ENCODE measurements around the gene MEX3C.

DNA sequence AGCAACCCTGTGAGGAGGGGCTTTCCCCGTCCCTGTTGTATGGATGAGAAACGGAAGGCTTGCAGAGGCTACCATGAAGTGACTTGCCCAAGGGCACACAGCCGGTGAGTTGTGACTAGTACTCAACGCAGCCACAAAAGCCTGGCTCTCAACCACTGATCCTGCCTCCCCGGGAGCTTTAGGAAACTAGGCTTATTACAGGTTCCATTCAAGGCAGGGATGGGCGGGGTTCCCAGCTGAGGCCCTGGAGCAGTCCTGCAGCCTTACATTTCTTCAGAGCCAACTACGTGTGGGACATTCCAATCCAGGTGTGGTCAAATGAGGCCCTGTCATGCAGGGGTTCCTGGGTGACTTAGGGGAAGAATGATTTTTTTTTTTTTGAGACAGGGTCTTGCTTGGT is 59.6 kb downstream of the MEX3C start:
- TF ChIP-seq, protein P1, sequence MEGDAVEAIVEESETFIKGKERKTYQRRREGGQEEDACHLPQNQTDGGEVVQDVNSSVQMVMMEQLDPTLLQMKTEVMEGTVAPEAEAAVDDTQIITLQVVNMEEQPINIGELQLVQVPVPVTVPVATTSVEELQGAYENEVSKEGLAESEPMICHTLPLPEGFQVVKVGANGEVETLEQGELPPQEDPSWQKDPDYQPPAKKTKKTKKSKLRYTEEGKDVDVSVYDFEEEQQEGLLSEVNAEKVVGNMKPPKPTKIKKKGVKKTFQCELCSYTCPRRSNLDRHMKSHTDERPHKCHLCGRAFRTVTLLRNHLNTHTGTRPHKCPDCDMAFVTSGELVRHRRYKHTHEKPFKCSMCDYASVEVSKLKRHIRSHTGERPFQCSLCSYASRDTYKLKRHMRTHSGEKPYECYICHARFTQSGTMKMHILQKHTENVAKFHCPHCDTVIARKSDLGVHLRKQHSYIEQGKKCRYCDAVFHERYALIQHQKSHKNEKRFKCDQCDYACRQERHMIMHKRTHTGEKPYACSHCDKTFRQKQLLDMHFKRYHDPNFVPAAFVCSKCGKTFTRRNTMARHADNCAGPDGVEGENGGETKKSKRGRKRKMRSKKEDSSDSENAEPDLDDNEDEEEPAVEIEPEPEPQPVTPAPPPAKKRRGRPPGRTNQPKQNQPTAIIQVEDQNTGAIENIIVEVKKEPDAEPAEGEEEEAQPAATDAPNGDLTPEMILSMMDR (IDR thresholded peaks at IDR 0.05) = no peak
- TF ChIP-seq EZH2 (IDR thresholded peaks at IDR 0.05; ENCODE audit: borderline replicate concordance, insufficient read depth, low read depth, low read length, poor library complexity, severe bottlenecking) = no peak
